Measurements from ENCODE around the gene MTARC2.

GRCh38 chr1:220710333-220710732 lies 37.8 kb upstream of the MTARC2 start:
- TF ChIP-seq CTCF (conservative IDR thresholded peaks at IDR 0.05) (no peak), ZFX (IDR thresholded peaks at IDR 0.05) (no peak)

Data from C4-2B (cell line).